WTC11 (cell line): ENCODE results near the gene PCSK5.

Source experiments
- ATF6 ChIP-seq: sonication (generic); formaldehyde crosslinking; IDR thresholded peaks from 2 replicates; pipeline ENCODE4 v1.8.1; 2023; ENCODE audit warnings: mild to moderate bottlenecking, missing genetic modification reagents
- CREM ChIP-seq: sonication (generic); formaldehyde crosslinking; IDR thresholded peaks from 2 replicates; pipeline ENCODE4 v1.8.1; 2022; ENCODE audit warnings: mild to moderate bottlenecking, missing genetic modification reagents, moderate library complexity
- CTCF ChIP-seq: fragments of 200-600 bp; IDR thresholded peaks from 2 replicates; pipeline ENCODE4 v1.8.0; 2022; ENCODE audit warnings: antibody characterized with exemption
- ESRRA ChIP-seq: sonication (generic); formaldehyde crosslinking; IDR thresholded peaks from 2 replicates; pipeline ENCODE4 v1.8.1; 2022; ENCODE audit warnings: mild to moderate bottlenecking, missing genetic modification reagents, borderline replicate concordance
- FOXP4 ChIP-seq: sonication (generic); formaldehyde crosslinking; IDR thresholded peaks from 2 replicates; pipeline ENCODE4 v1.8.0; 2022; ENCODE audit warnings: mild to moderate bottlenecking, missing genetic modification reagents
- TEAD1 ChIP-seq: sonication (generic); formaldehyde crosslinking; IDR thresholded peaks from 2 replicates; pipeline ENCODE4 v1.8.0; 2022; ENCODE audit warnings: mild to moderate bottlenecking, missing genetic modification reagents
- ZBTB43 ChIP-seq: sonication (generic); formaldehyde crosslinking; IDR thresholded peaks from 2 replicates; pipeline ENCODE4 v1.8.1; 2023; ENCODE audit warnings: mild to moderate bottlenecking, missing genetic modification reagents
- ZNF281 ChIP-seq: sonication (generic); formaldehyde crosslinking; IDR thresholded peaks from 2 replicates; pipeline ENCODE4 v1.8.0; 2023; ENCODE audit warnings: mild to moderate bottlenecking, missing genetic modification reagents
- TF ChIP-seq, protein P1 (sequence below): sonication (generic); formaldehyde crosslinking; IDR thresholded peaks from 2 replicates; pipeline ENCODE4 v1.8.1; 2022; ENCODE audit warnings: missing genetic modification reagents, borderline replicate concordance
- TF ChIP-seq, protein P2 (sequence below): sonication (generic); formaldehyde crosslinking; IDR thresholded peaks from 2 replicates; pipeline ENCODE4 v1.8.1; 2022; ENCODE audit warnings: low read depth, mild to moderate bottlenecking, moderate library complexity, missing genetic modification reagents, borderline replicate concordance
- TF ChIP-seq, protein P3 (sequence below): fragments of 250-450 bp; sonication (Bioruptor Pico); IDR thresholded peaks from 2 replicates; pipeline ENCODE4 v1.9.0; 2021; ENCODE audit warnings: moderate library complexity, mild to moderate bottlenecking, inconsistent platforms, borderline replicate concordance
- TF ChIP-seq, protein P4 (sequence below): sonication (generic); formaldehyde crosslinking; IDR thresholded peaks from 2 replicates; pipeline ENCODE4 v1.8.1; 2023; ENCODE audit warnings: mild to moderate bottlenecking, moderate library complexity, missing genetic modification reagents

GRCh38 chr9:75938946-75939345 lies 48.5 kb downstream of the PCSK5 start:
- TF ChIP-seq ZBTB43 (no peak), ZNF281 (CRISPR knock-in tag) (no peak), CTCF (no peak), ATF6 (no peak), TEAD1 (CRISPR knock-in tag) (no peak), ESRRA (CRISPR knock-in tag) (no peak), CREM (CRISPR knock-in tag) (no peak), FOXP4 (CRISPR knock-in tag) (no peak)
- TF ChIP-seq, protein P1, sequence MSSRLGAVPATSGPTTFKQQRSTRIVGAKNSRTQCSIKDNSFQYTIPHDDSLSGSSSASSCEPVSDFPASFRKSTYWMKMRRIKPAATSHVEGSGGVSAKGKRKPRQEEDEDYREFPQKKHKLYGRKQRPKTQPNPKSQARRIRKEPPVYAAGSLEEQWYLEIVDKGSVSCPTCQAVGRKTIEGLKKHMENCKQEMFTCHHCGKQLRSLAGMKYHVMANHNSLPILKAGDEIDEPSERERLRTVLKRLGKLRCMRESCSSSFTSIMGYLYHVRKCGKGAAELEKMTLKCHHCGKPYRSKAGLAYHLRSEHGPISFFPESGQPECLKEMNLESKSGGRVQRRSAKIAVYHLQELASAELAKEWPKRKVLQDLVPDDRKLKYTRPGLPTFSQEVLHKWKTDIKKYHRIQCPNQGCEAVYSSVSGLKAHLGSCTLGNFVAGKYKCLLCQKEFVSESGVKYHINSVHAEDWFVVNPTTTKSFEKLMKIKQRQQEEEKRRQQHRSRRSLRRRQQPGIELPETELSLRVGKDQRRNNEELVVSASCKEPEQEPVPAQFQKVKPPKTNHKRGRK (CRISPR knock-in tag) = no peak
- TF ChIP-seq, protein P2, sequence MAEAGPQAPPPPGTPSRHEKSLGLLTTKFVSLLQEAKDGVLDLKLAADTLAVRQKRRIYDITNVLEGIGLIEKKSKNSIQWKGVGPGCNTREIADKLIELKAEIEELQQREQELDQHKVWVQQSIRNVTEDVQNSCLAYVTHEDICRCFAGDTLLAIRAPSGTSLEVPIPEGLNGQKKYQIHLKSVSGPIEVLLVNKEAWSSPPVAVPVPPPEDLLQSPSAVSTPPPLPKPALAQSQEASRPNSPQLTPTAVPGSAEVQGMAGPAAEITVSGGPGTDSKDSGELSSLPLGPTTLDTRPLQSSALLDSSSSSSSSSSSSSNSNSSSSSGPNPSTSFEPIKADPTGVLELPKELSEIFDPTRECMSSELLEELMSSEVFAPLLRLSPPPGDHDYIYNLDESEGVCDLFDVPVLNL (CRISPR knock-in tag) = no peak
- TF ChIP-seq, protein P3, sequence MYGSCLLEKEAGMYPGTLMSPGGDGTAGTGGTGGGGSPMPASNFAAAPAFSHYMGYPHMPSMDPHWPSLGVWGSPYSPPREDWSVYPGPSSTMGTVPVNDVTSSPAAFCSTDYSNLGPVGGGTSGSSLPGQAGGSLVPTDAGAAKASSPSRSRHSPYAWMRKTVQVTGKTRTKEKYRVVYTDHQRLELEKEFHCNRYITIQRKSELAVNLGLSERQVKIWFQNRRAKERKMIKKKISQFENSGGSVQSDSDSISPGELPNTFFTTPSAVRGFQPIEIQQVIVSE = no peak
- TF ChIP-seq, protein P4, sequence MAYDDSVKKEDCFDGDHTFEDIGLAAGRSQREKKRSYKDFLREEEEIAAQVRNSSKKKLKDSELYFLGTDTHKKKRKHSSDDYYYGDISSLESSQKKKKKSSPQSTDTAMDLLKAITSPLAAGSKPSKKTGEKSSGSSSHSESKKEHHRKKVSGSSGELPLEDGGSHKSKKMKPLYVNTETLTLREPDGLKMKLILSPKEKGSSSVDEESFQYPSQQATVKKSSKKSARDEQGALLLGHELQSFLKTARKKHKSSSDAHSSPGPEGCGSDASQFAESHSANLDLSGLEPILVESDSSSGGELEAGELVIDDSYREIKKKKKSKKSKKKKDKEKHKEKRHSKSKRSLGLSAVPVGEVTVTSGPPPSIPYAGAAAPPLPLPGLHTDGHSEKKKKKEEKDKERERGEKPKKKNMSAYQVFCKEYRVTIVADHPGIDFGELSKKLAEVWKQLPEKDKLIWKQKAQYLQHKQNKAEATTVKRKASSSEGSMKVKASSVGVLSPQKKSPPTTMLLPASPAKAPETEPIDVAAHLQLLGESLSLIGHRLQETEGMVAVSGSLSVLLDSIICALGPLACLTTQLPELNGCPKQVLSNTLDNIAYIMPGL (CRISPR knock-in tag) = no peak
